SK-N-SH (cell line): ENCODE measurements around the gene TMEM184A. TPM values are rescaled to one million over a fixed set of nuclear protein-coding genes. Genes with fewer than 3 reads are reported as not detected.

Source experiments
- CTCF ChIA-PET: fragments of 300-600, 350-600 bp; formaldehyde crosslinking; extraction: SDS; loops from one replicate; lab custom pipeline; 2021; lab: Yijun Ruan, JAX
- POLR2A ChIA-PET: fragments of 350-600 bp; sonication (Branson Sonifier 250); formaldehyde crosslinking; extraction: SDS; loops from one replicate; lab custom pipeline; 2020; ENCODE audit warnings: antibody characterized with exemption, inconsistent platforms; lab: Yijun Ruan, JAX
- DNase-seq: peaks from one replicate; pipeline ENCODE4 v3.0.0; 2012
- H2AFZ ChIP-seq: fragments of 200-600 bp; sonication (generic); 2 replicates; pipeline ENCODE4 v1.8.1; 2016; ENCODE audit warnings: antibody characterized with exemption, mild to moderate bottlenecking, low read depth
- H3F3A ChIP-seq: fragments of 200-600 bp; sonication (generic); replicated peaks from 2 replicates; pipeline ENCODE3; 2016; ENCODE audit warnings: antibody characterized with exemption, mild to moderate bottlenecking; ENCODE audit not compliant: insufficient read depth
- H3K27ac ChIP-seq, 2 experiments: fragments of 200-500 bp in 1 of 2; fragments of 200-600 bp in 1 of 2; sonication (Bioruptor generic) in 1 of 2; sonication (generic), shearing (Covaris generic) in 1 of 2; 2 replicates each; pipeline versions ENCODE4 v1.5.1 to v1.6.1; 2014 to 2016; ENCODE audit warnings: low read depth in 2 of 2, inconsistent platforms in 1 of 2, low read length in 1 of 2, mild to moderate bottlenecking in 1 of 2, mixed read lengths in 1 of 2
- H3K27me3 ChIP-seq: fragments of 200-600 bp; sonication (generic), shearing (Covaris generic); 2 replicates; pipeline ENCODE4 v1.6.1; 2016; ENCODE audit warnings: mixed run types; ENCODE audit not compliant: insufficient read depth
- H3K36me3 ChIP-seq, 2 experiments: fragments of 200-500 bp in 1 of 2; fragments of 200-600 bp in 1 of 2; sonication (Bioruptor generic) in 1 of 2; sonication (generic) in 1 of 2; replicated peaks in 1 of 2; 2 replicates each; pipeline versions ENCODE3 to v1.5.1; 2014 to 2016; ENCODE audit warnings: low read length in 1 of 2, mild to moderate bottlenecking in 1 of 2; ENCODE audit not compliant: insufficient read depth in 2 of 2, control insufficient read depth in 1 of 2
- H3K4me1 ChIP-seq, 2 experiments: fragments of 200-500 bp in 1 of 2; fragments of 200-600 bp in 1 of 2; sonication (Bioruptor generic) in 1 of 2; sonication (generic), shearing (Covaris generic) in 1 of 2; 2 replicates each; pipeline versions ENCODE4 v1.5.1 to v1.6.1; 2014 to 2016; ENCODE audit warnings: low read depth in 1 of 2, low read length in 1 of 2, mixed run types in 1 of 2; ENCODE audit not compliant: insufficient read depth in 2 of 2, control insufficient read depth in 1 of 2
- H3K4me2 ChIP-seq: fragments of 200-600 bp; sonication (generic), shearing (Covaris generic); 2 replicates; pipeline ENCODE4 v1.6.1; 2017; ENCODE audit warnings: mixed run types
- H3K4me3 ChIP-seq, 2 experiments: fragments of 200-500 bp in 1 of 2; fragments of 200-600 bp in 1 of 2; sonication (Bioruptor generic) in 1 of 2; sonication (generic), shearing (Covaris generic) in 1 of 2; 2 replicates each; pipeline versions ENCODE4 v1.5.1 to v1.8.1; 2014 to 2016; ENCODE audit warnings: low read depth in 2 of 2, inconsistent platforms in 1 of 2, low read length in 1 of 2, mild to moderate bottlenecking in 1 of 2, mixed read lengths in 1 of 2, moderate library complexity in 1 of 2
- H3K79me2 ChIP-seq: fragments of 200-600 bp; sonication (generic); 2 replicates; pipeline ENCODE4 v1.8.1; 2017; ENCODE audit warnings: mild to moderate bottlenecking; ENCODE audit not compliant: insufficient read depth
- H3K9ac ChIP-seq: fragments of 200-600 bp; sonication (generic); 2 replicates; pipeline ENCODE4 v1.6.1; 2017; ENCODE audit warnings: mixed run types
- H3K9me2 ChIP-seq: fragments of 200-600 bp; sonication (generic); 2 replicates; pipeline ENCODE4 v1.6.1; 2017; ENCODE audit warnings: mixed run types
- H3K9me3 ChIP-seq: fragments of 200-600 bp; sonication (generic); 2 replicates; pipeline ENCODE4 v1.6.1; 2017; ENCODE audit warnings: mixed run types, mild to moderate bottlenecking, moderate library complexity
- H4K20me1 ChIP-seq: fragments of 200-600 bp; sonication (generic); 2 replicates; pipeline ENCODE4 v1.6.1; 2017; ENCODE audit warnings: mild to moderate bottlenecking, mixed run types; ENCODE audit not compliant: insufficient read depth
- CHD2 ChIP-seq: fragments of 150-350 bp; IDR thresholded peaks from 2 replicates; pipeline ENCODE4 v1.6.1; 2018; ENCODE audit warnings: low read length; ENCODE audit not compliant: partially characterized antibody
- ELF1 ChIP-seq: IDR thresholded peaks from 2 replicates; pipeline ENCODE4 v1.4.0; 2012
- EP300 ChIP-seq, 2 experiments: IDR thresholded peaks; 2 replicates each; pipeline versions ENCODE4 v1.4.0 to v1.6.1; 2012; ENCODE audit warnings: borderline replicate concordance in 1 of 2, low read depth in 1 of 2, low read length in 1 of 2
- FOXJ3 ChIP-seq: sonication (generic); formaldehyde crosslinking; IDR thresholded peaks from 2 replicates; pipeline ENCODE4 v1.5.1; 2020; ENCODE audit warnings: mild to moderate bottlenecking, missing genetic modification reagents
- FOXM1 ChIP-seq: IDR thresholded peaks from 2 replicates; pipeline ENCODE4 v1.4.0; 2012; ENCODE audit warnings: low read depth, mild to moderate bottlenecking
- GABPA ChIP-seq: IDR thresholded peaks from 2 replicates; pipeline ENCODE4 v1.4.0; 2012; ENCODE audit warnings: low read depth, mild to moderate bottlenecking
- GATA2 ChIP-seq: sonication (generic); formaldehyde crosslinking; IDR thresholded peaks from 2 replicates; pipeline ENCODE4 v1.5.0; 2020; ENCODE audit warnings: mild to moderate bottlenecking, missing genetic modification reagents
- MXI1 ChIP-seq: IDR thresholded peaks from 2 replicates; pipeline ENCODE4 v1.6.1; 2012; ENCODE audit warnings: mild to moderate bottlenecking, low read depth, low read length, improper control_type of control experiment
- NFIC ChIP-seq: IDR thresholded peaks from 2 replicates; pipeline ENCODE4 v1.4.0; 2012; ENCODE audit warnings: borderline replicate concordance
- NRF1 ChIP-seq: IDR thresholded peaks from 2 replicates; pipeline ENCODE4 v1.6.1; 2012; ENCODE audit warnings: low read depth, mild to moderate bottlenecking, low read length
- POLR2AphosphoS5 ChIP-seq: IDR thresholded peaks from 2 replicates; pipeline ENCODE4 v1.6.1; 2012; ENCODE audit warnings: low read depth, low read length
- RCOR1 ChIP-seq: fragments of 150-350 bp; IDR thresholded peaks from 2 replicates; pipeline ENCODE4 v1.6.1; 2017; ENCODE audit warnings: antibody characterized with exemption, low read length
- RFX5 ChIP-seq: IDR thresholded peaks from 2 replicates; pipeline ENCODE4 v1.6.1; 2012; ENCODE audit warnings: mild to moderate bottlenecking, improper control_type of control experiment, low read length
- SMC3 ChIP-seq: IDR thresholded peaks from 2 replicates; pipeline ENCODE4 v1.6.1; 2012; ENCODE audit warnings: low read depth, low read length, improper control_type of control experiment
- TAF1 ChIP-seq: IDR thresholded peaks from 2 replicates; pipeline ENCODE4 v1.6.1; 2012; ENCODE audit warnings: low read depth, mild to moderate bottlenecking, low read length, moderate library complexity, borderline replicate concordance
- TCF12 ChIP-seq: IDR thresholded peaks from 2 replicates; pipeline ENCODE4 v1.4.0; 2012
- TEAD4 ChIP-seq: IDR thresholded peaks from 2 replicates; pipeline ENCODE4 v1.4.0; 2012; ENCODE audit warnings: mild to moderate bottlenecking, borderline replicate concordance; ENCODE audit not compliant: insufficient read depth
- YY1 ChIP-seq: IDR thresholded peaks from 2 replicates; pipeline ENCODE4 v1.4.0; 2012; ENCODE audit warnings: low read depth, mild to moderate bottlenecking
- WGBS: methylation state at CpG from one replicate; pipeline ENCODE4 v1.1.6; 2017; ENCODE audit warnings: low lambda C conversion rate; 5-methylcytosine and 5-hydroxymethylcytosine counted together
- polyA plus RNA-seq, 3 experiments: library from polyadenylated mRNA; depleted of rRNA; stranded (reverse); fragments of >200 nt; gene quantifications; 2 replicates each; pipeline ENCODE4 v1.2.3, GENCODE V29; 2012
- TF ChIP-seq, protein P1 (sequence below): IDR thresholded peaks from 2 replicates; pipeline ENCODE4; 2012
- TF ChIP-seq, protein P2 (sequence below): fragments of 200-600 bp; sonication (generic); IDR thresholded peaks from 2 replicates; pipeline ENCODE4 v1.6.1; 2017; ENCODE audit warnings: antibody characterized with exemption, mild to moderate bottlenecking, moderate library complexity
- TF ChIP-seq, protein P3 (sequence below): IDR thresholded peaks from 2 replicates; pipeline ENCODE4 v1.4.0; 2012; ENCODE audit warnings: low read depth

Gene TMEM184A
- polyA plus RNA-seq, 1 of the 3 experiments (the other 2 are of a cell fraction): 1.5 TPM

DNA sequence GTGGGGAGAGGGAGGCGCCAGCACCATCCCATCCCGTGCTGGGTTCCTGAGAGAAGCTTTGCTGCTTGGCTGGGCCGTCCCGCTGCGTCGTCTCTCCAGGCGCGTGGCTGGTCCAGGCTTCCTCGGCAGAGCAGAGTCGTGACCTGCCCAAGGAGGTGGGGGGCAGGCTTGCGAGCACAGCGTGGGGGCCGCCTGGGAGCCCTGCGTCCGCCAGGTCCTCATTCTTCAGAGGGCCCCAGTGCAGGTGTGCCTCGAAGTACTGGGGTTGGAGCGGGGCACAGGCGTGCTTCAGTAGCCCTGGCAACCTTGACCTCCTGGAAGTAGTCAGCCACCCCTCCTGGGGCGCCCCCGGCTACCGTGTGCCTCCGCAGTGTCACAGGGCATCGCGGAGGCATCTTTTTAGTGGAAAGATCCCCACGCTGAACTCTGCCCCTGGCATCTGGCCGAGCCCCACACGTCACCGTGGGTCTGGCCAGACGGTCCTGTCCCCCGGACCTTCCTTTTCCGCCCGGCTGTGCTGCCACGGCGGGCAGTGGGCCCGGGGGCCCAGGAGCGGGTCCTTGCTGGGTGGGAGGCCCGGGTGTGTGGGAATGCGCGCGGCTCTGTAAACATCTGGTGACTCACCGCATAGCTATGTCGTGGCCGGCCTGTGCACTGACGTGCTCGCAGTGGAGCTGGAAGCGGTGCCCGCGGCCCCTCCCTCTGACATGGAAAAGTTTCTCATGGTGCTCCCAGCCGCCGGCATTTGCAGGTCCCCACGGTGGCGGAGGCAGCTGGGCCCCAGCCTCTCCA, 19.1 kb downstream of the TMEM184A start (continued):
- TF ChIP-seq, protein P1, sequence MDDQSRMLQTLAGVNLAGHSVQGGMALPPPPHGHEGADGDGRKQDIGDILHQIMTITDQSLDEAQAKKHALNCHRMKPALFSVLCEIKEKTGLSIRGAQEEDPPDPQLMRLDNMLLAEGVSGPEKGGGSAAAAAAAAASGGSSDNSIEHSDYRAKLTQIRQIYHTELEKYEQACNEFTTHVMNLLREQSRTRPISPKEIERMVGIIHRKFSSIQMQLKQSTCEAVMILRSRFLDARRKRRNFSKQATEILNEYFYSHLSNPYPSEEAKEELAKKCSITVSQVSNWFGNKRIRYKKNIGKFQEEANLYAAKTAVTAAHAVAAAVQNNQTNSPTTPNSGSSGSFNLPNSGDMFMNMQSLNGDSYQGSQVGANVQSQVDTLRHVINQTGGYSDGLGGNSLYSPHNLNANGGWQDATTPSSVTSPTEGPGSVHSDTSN: peak; percentile 55
- TF ChIP-seq, protein P2, sequence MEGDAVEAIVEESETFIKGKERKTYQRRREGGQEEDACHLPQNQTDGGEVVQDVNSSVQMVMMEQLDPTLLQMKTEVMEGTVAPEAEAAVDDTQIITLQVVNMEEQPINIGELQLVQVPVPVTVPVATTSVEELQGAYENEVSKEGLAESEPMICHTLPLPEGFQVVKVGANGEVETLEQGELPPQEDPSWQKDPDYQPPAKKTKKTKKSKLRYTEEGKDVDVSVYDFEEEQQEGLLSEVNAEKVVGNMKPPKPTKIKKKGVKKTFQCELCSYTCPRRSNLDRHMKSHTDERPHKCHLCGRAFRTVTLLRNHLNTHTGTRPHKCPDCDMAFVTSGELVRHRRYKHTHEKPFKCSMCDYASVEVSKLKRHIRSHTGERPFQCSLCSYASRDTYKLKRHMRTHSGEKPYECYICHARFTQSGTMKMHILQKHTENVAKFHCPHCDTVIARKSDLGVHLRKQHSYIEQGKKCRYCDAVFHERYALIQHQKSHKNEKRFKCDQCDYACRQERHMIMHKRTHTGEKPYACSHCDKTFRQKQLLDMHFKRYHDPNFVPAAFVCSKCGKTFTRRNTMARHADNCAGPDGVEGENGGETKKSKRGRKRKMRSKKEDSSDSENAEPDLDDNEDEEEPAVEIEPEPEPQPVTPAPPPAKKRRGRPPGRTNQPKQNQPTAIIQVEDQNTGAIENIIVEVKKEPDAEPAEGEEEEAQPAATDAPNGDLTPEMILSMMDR: no peak
- 0 out of 2 replicates have a peak, but pooled peaks have one; percentile 27 for TF ChIP-seq MXI1
- no peak for TF ChIP-seq YY1

DNA sequence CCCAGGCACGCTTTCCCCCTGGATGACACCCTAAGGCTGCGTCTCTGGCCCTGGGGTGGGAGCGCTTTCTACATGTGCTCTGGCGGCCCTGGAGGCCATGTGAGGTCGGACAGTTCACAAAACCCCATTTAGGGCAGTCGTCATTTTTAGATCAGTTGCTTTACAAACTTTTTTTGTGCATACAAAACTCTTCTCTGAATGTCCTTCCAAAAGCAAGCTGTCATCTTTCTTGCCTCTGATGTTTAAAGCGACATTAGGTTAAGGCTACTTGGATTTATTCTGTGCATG, 19.6 kb downstream of the TMEM184A start:
- peak overlapping the region; percentile 47 to 100; a peak in 3 of 4 replicates for H3K27ac ChIP-seq
- TF ChIP-seq TCF12: no peak
- TF ChIP-seq, all 33 proteins: peak for 0
- Histone ChIP-seq H3K79me2 (peaks cover 88% of the 10 kb centered on the region), H3K9ac (peak overlapping the region; percentile 98), H2AFZ (no peak overlapping the region), H3K4me3 (no peak overlapping the region), H3K4me2 (peak overlapping the region; percentile 100), H3K36me3 (peaks cover 0 to 20% of the 10 kb centered on the region in 2 experiments), H3K27me3 (no peaks in the 10 kb centered on the region), H3F3A (peaks cover 35% of the 10 kb centered on the region), H3K4me1 (peaks cover 46 to 59% of the 10 kb centered on the region in 2 experiments; a peak in 3 of 4 replicates), H3K9me2 (no peaks in the 10 kb centered on the region), H3K9me3 (no peaks in the 10 kb centered on the region), H4K20me1 (peaks cover 11% of the 10 kb centered on the region; the same call in 1 of the 2 replicates)
- no peak for DNase-seq
- POLR2A ChIA-PET: no interaction called here
- 75% methylated on average over 7 of the region's 7 CpGs for WGBS
- CTCF ChIA-PET: interaction anchor here (0.9 to 4.0 kb wide), 4 partner anchors 19 to 62 kb away, joined by 3 to 24 read pairs (median 6); partner anchors contain the start of gene TMEM184A

DNA sequence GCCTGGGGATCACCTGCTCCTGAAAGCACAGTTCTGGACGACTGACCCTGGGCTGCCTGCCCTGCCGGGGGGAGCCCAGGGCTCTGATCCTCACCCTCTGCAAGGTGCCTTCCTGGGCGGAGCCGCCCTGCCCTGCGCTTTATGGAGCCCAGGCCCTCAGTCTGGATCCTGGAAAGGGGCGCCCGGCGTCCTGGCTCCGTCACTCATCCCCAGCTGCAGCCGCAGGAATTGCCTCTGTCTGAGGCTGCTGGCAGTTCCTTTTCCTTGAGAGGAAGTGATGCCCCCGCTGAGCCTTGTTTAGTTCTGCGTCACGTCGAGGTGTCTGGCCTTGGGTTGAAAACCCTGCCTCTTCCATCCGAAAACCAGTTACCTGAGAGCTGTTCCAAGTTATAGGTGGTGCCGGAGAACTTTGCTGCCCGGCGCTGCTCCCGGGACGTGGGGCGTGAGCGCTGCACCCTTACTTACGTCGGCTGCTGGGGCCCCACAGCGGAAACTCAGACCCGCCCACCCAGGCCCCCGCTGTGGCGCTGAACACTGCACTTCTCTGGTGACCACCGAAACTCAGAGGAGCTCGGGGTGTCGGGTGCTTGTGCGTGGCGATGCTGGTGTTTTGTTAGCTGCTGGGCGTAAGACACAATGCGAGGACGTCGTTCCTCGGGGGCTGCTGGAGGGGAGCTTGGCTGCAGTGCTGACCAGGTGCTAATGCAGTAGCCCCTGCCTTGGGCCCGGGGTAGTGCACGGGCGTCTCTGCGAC, 20.1 kb downstream of the TMEM184A start:
- Histone ChIP-seq H3K9ac (peak overlapping the region; percentile 98), H3K4me2 (peak overlapping the region; percentile 100; the same call in 1 of the 2 replicates), H3K4me1 (peaks cover 47 to 61% of the 10 kb centered on the region in 2 experiments; a peak in 3 of 4 replicates), H3K9me3 (no peaks in the 10 kb centered on the region), H3K79me2 (peaks cover 86% of the 10 kb centered on the region), H3F3A (peaks cover 37% of the 10 kb centered on the region), H3K36me3 (peaks cover 0 to 16% of the 10 kb centered on the region in 2 experiments), H4K20me1 (peaks cover 13% of the 10 kb centered on the region; the same call in 1 of the 2 replicates), H3K27me3 (no peaks in the 10 kb centered on the region), H3K9me2 (no peaks in the 10 kb centered on the region), H3K27ac (peak overlapping the region in 1 of 2 experiments; percentile 100; a peak in 2 of 4 replicates), H2AFZ (no peak overlapping the region), H3K4me3 (no peak overlapping the region)
- ChIA-PET CTCF (interaction anchor here (0.9 to 4.0 kb wide), 3 partner anchors 19 to 62 kb away, joined by 3 to 24 read pairs (median 3); partner anchors contain the start of gene TMEM184A), POLR2A (no interaction called here)
- 94% methylated on average over 29 of the region's 42 CpGs for WGBS
- no peak for DNase-seq
- no peak for TF ChIP-seq TEAD4
- no peak for TF ChIP-seq RFX5
- no peak for TF ChIP-seq RCOR1
- no peak for TF ChIP-seq FOXM1
- no peak for TF ChIP-seq NRF1
- TF ChIP-seq GATA2 (CRISPR knock-in tag): no peak
- TF ChIP-seq EP300 (IDR thresholded peaks at IDR 0.05; ENCODE audit: borderline replicate concordance in 1 of 2, low read depth in 1 of 2, low read length in 1 of 2): no peak
- no peak for TF ChIP-seq TAF1
- TF ChIP-seq, protein P3, sequence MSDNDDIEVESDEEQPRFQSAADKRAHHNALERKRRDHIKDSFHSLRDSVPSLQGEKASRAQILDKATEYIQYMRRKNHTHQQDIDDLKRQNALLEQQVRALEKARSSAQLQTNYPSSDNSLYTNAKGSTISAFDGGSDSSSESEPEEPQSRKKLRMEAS: no peak
- TF ChIP-seq CHD2: no peak
- no peak for TF ChIP-seq ELF1
- TF ChIP-seq, protein P1: no peak
- no peak for TF ChIP-seq GABPA
- no peak for TF ChIP-seq NFIC
- no peak for TF ChIP-seq FOXJ3 (CRISPR knock-in tag)
- TF ChIP-seq POLR2AphosphoS5: no peak
- no peak for TF ChIP-seq SMC3
